K562 (cell line): ENCODE results near the gene NIPAL4.
"Not testable (repeated sequence)": the region's sequence is repeated elsewhere in the genome, so short reads cannot be mapped to it uniquely, and the experiment has no call there.

Source experiments
- BRCA1 ChIP-seq, 2 experiments: fragments of 450-650 bp in 1 of 2; sonication (generic) in 1 of 2; formaldehyde crosslinking in 1 of 2; IDR thresholded peaks; 2 replicates each; pipeline versions ENCODE4 v1.5.0 to v1.6.1; 2017 to 2020; ENCODE audit warnings: mild to moderate bottlenecking in 1 of 2, missing genetic modification reagents in 1 of 2
- CTBP1 ChIP-seq: fragments of 450-650 bp; IDR thresholded peaks from 2 replicates; pipeline ENCODE4 v1.6.1; 2016; ENCODE audit warnings: borderline replicate concordance
- FOS ChIP-seq: IDR thresholded peaks from 3 replicates; pipeline ENCODE4 v1.6.1; 2011; ENCODE audit not compliant: insufficient read length; ENCODE audit errors: extremely low read depth
- HDAC2 ChIP-seq: fragments of 450-650 bp; IDR thresholded peaks from 2 replicates; pipeline ENCODE4 v1.6.1; 2016; ENCODE audit warnings: mild to moderate bottlenecking
- KLF16 ChIP-seq: IDR thresholded peaks from 2 replicates; pipeline ENCODE4 v1.6.1; 2016; ENCODE audit warnings: antibody characterized with exemption
- NFIC ChIP-seq: fragments of 450-650 bp; IDR thresholded peaks from 2 replicates; pipeline ENCODE4 v1.6.1; 2017; ENCODE audit warnings: mild to moderate bottlenecking, inconsistent platforms
- ZFX ChIP-seq: sonication (generic); formaldehyde crosslinking; IDR thresholded peaks from 2 replicates; pipeline ENCODE4 v1.8.0; 2022; ENCODE audit warnings: mild to moderate bottlenecking, missing genetic modification reagents, moderate library complexity
- ZNF224 ChIP-seq: sonication (generic); formaldehyde crosslinking; IDR thresholded peaks from 2 replicates; pipeline ENCODE4 v1.8.0; 2022; ENCODE audit warnings: mild to moderate bottlenecking, missing genetic modification reagents
- ZNF449 ChIP-seq: fragments of 250-450 bp; sonication (Bioruptor Pico); IDR thresholded peaks from 2 replicates; pipeline ENCODE4 v1.8.0; 2022; ENCODE audit warnings: moderate library complexity, mild to moderate bottlenecking, inconsistent platforms
- TF ChIP-seq, protein P1 (sequence below), 2 experiments: fragments of 450-650 bp in 1 of 2; sonication (generic) in 1 of 2; formaldehyde crosslinking; conservative IDR thresholded peaks; 2 replicates each; pipeline versions ENCODE4 v1.4.0 to v1.8.1; 2020 to 2022; ENCODE audit warnings: mild to moderate bottlenecking in 1 of 2, missing genetic modification reagents in 1 of 2
- TF ChIP-seq, protein P2 (sequence below): sonication (generic); formaldehyde crosslinking; IDR thresholded peaks from 2 replicates; pipeline ENCODE4 v1.5.0; 2020; ENCODE audit warnings: missing genetic modification reagents
- TF ChIP-seq, protein P3 (sequence below), 3 experiments: IDR thresholded peaks in 2 of 3; conservative IDR thresholded peaks in 1 of 3; 2 replicates each; pipeline ENCODE4 v1.5.1; 2011 to 2012; ENCODE audit warnings: low read length in 3 of 3, mild to moderate bottlenecking in 3 of 3, control low read depth in 2 of 3, improper control_type of control experiment in 1 of 3, inconsistent platforms in 1 of 3, low read depth in 1 of 3, mixed read lengths in 1 of 3, moderate library complexity in 1 of 3; ENCODE audit not compliant: insufficient read depth in 2 of 3
- TF ChIP-seq, protein P4 (sequence below): fragments of 250-450 bp; sonication (Bioruptor Pico); IDR thresholded peaks from 2 replicates; pipeline ENCODE4 v1.4.0; 2020

DNA sequence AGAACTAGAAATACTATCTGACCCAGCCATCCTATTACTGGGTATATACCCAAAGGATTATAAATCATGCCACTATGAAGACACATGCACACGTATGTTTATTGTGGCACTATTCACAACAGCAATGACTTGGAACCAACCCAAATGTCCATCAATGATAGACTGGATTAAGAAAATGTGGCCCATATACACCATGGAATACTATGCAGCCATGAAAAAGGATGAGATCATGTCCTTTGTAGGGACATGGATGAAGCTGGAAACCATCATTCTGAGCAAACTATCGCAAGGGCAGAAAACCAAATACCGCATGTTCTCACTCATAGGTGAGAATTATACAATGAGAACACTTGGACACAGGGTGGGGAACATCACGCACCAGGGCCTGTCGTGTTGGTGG, 30.1 kb upstream of the NIPAL4 start:
- TF ChIP-seq CTBP1; NFIC; BRCA1 (IDR thresholded peaks at IDR 0.05); BRCA1 (CRISPR knock-in tag; IDR thresholded peaks at IDR 0.05); ZNF224 (CRISPR knock-in tag); ZNF449 (CRISPR knock-in tag); FOS; ZFX; KLF16; HDAC2: not testable (repeated sequence)
- TF ChIP-seq, protein P1, sequence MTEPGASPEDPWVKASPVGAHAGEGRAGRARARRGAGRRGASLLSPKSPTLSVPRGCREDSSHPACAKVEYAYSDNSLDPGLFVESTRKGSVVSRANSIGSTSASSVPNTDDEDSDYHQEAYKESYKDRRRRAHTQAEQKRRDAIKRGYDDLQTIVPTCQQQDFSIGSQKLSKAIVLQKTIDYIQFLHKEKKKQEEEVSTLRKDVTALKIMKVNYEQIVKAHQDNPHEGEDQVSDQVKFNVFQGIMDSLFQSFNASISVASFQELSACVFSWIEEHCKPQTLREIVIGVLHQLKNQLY (CRISPR knock-in tag; conservative IDR thresholded peaks at IDR 0.05): not testable (repeated sequence)
- TF ChIP-seq, protein P2, sequence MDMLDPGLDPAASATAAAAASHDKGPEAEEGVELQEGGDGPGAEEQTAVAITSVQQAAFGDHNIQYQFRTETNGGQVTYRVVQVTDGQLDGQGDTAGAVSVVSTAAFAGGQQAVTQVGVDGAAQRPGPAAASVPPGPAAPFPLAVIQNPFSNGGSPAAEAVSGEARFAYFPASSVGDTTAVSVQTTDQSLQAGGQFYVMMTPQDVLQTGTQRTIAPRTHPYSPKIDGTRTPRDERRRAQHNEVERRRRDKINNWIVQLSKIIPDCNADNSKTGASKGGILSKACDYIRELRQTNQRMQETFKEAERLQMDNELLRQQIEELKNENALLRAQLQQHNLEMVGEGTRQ: not testable (repeated sequence)
- TF ChIP-seq, protein P3, sequence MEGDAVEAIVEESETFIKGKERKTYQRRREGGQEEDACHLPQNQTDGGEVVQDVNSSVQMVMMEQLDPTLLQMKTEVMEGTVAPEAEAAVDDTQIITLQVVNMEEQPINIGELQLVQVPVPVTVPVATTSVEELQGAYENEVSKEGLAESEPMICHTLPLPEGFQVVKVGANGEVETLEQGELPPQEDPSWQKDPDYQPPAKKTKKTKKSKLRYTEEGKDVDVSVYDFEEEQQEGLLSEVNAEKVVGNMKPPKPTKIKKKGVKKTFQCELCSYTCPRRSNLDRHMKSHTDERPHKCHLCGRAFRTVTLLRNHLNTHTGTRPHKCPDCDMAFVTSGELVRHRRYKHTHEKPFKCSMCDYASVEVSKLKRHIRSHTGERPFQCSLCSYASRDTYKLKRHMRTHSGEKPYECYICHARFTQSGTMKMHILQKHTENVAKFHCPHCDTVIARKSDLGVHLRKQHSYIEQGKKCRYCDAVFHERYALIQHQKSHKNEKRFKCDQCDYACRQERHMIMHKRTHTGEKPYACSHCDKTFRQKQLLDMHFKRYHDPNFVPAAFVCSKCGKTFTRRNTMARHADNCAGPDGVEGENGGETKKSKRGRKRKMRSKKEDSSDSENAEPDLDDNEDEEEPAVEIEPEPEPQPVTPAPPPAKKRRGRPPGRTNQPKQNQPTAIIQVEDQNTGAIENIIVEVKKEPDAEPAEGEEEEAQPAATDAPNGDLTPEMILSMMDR (IDR thresholded peaks at IDR 0.05 in 2 of 3, conservative IDR thresholded peaks at IDR 0.05 in 1 of 3; ENCODE audit: insufficient read depth in 2 of 3, low read depth in 1 of 3, low read length in 3 of 3): not testable (repeated sequence)
- TF ChIP-seq, protein P4, sequence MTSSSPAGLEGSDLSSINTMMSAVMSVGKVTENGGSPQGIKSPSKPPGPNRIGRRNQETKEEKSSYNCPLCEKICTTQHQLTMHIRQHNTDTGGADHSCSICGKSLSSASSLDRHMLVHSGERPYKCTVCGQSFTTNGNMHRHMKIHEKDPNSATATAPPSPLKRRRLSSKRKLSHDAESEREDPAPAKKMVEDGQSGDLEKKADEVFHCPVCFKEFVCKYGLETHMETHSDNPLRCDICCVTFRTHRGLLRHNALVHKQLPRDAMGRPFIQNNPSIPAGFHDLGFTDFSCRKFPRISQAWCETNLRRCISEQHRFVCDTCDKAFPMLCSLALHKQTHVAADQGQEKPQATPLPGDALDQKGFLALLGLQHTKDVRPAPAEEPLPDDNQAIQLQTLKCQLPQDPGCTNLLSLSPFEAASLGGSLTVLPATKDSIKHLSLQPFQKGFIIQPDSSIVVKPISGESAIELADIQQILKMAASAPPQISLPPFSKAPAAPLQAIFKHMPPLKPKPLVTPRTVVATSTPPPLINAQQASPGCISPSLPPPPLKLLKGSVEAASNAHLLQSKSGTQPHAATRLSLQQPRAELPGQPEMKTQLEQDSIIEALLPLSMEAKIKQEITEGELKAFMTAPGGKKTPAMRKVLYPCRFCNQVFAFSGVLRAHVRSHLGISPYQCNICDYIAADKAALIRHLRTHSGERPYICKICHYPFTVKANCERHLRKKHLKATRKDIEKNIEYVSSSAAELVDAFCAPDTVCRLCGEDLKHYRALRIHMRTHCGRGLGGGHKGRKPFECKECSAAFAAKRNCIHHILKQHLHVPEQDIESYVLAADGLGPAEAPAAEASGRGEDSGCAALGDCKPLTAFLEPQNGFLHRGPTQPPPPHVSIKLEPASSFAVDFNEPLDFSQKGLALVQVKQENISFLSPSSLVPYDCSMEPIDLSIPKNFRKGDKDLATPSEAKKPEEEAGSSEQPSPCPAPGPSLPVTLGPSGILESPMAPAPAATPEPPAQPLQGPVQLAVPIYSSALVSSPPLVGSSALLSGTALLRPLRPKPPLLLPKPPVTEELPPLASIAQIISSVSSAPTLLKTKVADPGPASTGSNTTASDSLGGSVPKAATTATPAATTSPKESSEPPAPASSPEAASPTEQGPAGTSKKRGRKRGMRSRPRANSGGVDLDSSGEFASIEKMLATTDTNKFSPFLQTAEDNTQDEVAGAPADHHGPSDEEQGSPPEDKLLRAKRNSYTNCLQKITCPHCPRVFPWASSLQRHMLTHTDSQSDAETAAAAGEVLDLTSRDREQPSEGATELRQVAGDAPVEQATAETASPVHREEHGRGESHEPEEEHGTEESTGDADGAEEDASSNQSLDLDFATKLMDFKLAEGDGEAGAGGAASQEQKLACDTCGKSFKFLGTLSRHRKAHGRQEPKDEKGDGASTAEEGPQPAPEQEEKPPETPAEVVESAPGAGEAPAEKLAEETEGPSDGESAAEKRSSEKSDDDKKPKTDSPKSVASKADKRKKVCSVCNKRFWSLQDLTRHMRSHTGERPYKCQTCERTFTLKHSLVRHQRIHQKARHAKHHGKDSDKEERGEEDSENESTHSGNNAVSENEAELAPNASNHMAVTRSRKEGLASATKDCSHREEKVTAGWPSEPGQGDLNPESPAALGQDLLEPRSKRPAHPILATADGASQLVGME (CRISPR knock-in tag): not testable (repeated sequence)
